ENCODE measurements around the gene UPF1.

- no peak for TF ChIP-seq CTCF (conservative IDR thresholded peaks at IDR 0.05 in 1 of 2, IDR thresholded peaks at IDR 0.05 in 1 of 2; ENCODE audit: extremely low read depth in 1 of 2, insufficient read depth in 1 of 2, low read depth in 1 of 2, low read length in 2 of 2)
- TF ChIP-seq EZH2 (IDR thresholded peaks at IDR 0.05; ENCODE audit: borderline replicate concordance, low read length): no peak
Observed at GRCh38 chr19:18861235-18861634, 29.5 kb downstream of the UPF1 start.
